H1 (cell line): ENCODE measurements around the gene GUCA2B. TPM values are rescaled to one million over a fixed set of nuclear protein-coding genes. Genes with fewer than 3 reads are reported as not detected.

Source experiments
- CTCF ChIA-PET: fragments of 300-600 bp; sonication (Branson Sonifier 250); formaldehyde crosslinking; loops from one replicate; lab custom pipeline; 2021; ENCODE audit not compliant: partially characterized antibody; lab: Charles Lee
- POLR2A ChIA-PET: fragments of 300-600 bp; sonication (Branson Sonifier 250); formaldehyde crosslinking; loops from one replicate; lab custom pipeline; 2021; ENCODE audit warnings: inconsistent platforms; ENCODE audit not compliant: partially characterized antibody; lab: Charles Lee
- DNase-seq, 2 experiments: peaks; one replicate each; pipeline versions ENCODE4 v3.0.0 to v3.0.0-alpha.2; 2010 to 2022; ENCODE audit warnings: low spot score in 2 of 2, low read depth in 1 of 2, mixed read lengths in 1 of 2
- FAIRE-seq: peaks from 2 replicates; lab custom pipeline; 2011; peaks lifted over from hg19 to GRCh38; lab: Jason Lieb, UNC
- H2AFZ ChIP-seq: 2 replicates; pipeline ENCODE4 v1.8.1; 2012; ENCODE audit warnings: low read length, inconsistent platforms
- H2AK5ac ChIP-seq: 2 replicates; pipeline ENCODE4 v1.6.1; 2013; ENCODE audit warnings: low read depth, low read length
- H2BK120ac ChIP-seq: replicated peaks from 2 replicates; pipeline ENCODE3; 2013; ENCODE audit warnings: low read depth, low read length, inconsistent platforms
- H2BK12ac ChIP-seq: 2 replicates; pipeline ENCODE4 v1.6.1; 2013; ENCODE audit warnings: low read depth, low read length
- H2BK15ac ChIP-seq: 2 replicates; pipeline ENCODE4 v1.6.1; 2013; ENCODE audit warnings: low read length
- H2BK20ac ChIP-seq: 2 replicates; pipeline ENCODE4 v1.6.1; 2013; ENCODE audit warnings: low read length
- H2BK5ac ChIP-seq: 2 replicates; pipeline ENCODE4 v1.6.1; 2013; ENCODE audit warnings: low read depth, low read length
- H3K14ac ChIP-seq: 2 replicates; pipeline ENCODE4 v1.6.1; 2013; ENCODE audit warnings: inconsistent platforms; ENCODE audit not compliant: insufficient read length
- H3K18ac ChIP-seq: 2 replicates; pipeline ENCODE4 v1.6.1; 2013; ENCODE audit warnings: low read length; ENCODE audit errors: extremely low read depth
- H3K23ac ChIP-seq: 2 replicates; pipeline ENCODE4 v1.6.1; 2013; ENCODE audit warnings: inconsistent platforms; ENCODE audit not compliant: insufficient read length
- H3K23me2 ChIP-seq: 2 replicates; pipeline ENCODE4 v1.6.1; 2013; ENCODE audit warnings: low read depth, low read length
- H3K27ac ChIP-seq: 2 replicates; pipeline ENCODE4 v1.6.1; 2011; ENCODE audit warnings: low read depth, low read length, inconsistent platforms
- H3K27me3 ChIP-seq, 4 experiments: replicated peaks in 1 of 4; 1 replicate in 1 of 4; 2 replicates in 3 of 4; pipeline versions ENCODE4 v1.6.1 to v1.8.1; 2011 to 2013; ENCODE audit warnings: low read length in 3 of 4, mild to moderate bottlenecking in 3 of 4, inconsistent platforms in 2 of 4, mixed read lengths in 2 of 4, moderate library complexity in 1 of 4; ENCODE audit not compliant: control insufficient read depth in 3 of 4, insufficient read depth in 3 of 4; ENCODE audit errors: extremely low read depth in 1 of 4
- H3K36me3 ChIP-seq, 4 experiments: 2 replicates each; pipeline versions ENCODE4 v1.6.1 to v1.8.1; 2011 to 2013; ENCODE audit warnings: mild to moderate bottlenecking in 4 of 4, low read length in 3 of 4, moderate library complexity in 2 of 4, control low read depth in 1 of 4, inconsistent platforms in 1 of 4; ENCODE audit not compliant: insufficient read depth in 4 of 4, control insufficient read depth in 2 of 4
- H3K4ac ChIP-seq: replicated peaks from 2 replicates; pipeline ENCODE3; 2013; ENCODE audit warnings: low read length, low read depth, mixed read lengths, inconsistent platforms; ENCODE audit not compliant: insufficient read length
- H3K4me1 ChIP-seq, 4 experiments: replicated peaks in 1 of 4; 1 replicate in 1 of 4; 2 replicates in 3 of 4; pipeline versions ENCODE4 v1.6.1 to v1.8.1; 2011 to 2013; ENCODE audit warnings: low read length in 3 of 4, inconsistent platforms in 2 of 4, mixed read lengths in 1 of 4; ENCODE audit not compliant: insufficient read depth in 4 of 4, control insufficient read depth in 3 of 4
- H3K4me2 ChIP-seq, 2 experiments: 2 replicates each; pipeline versions ENCODE4 v1.6.1 to v1.8.1; 2011 to 2013; ENCODE audit warnings: low read depth in 2 of 2, low read length in 2 of 2, control low read depth in 1 of 2, inconsistent platforms in 1 of 2, mild to moderate bottlenecking in 1 of 2; ENCODE audit not compliant: insufficient read depth in 1 of 2
- H3K4me3 ChIP-seq, 4 experiments: fragments of 200-600, 300-600 bp in 1 of 4; sonication (generic), shearing (Covaris generic), sonication (Bioruptor Twin) in 1 of 4; 2 replicates each; pipeline versions ENCODE4 v1.5.1 to v1.8.1; 2011 to 2016; ENCODE audit warnings: low read length in 4 of 4, low read depth in 3 of 4, control low read depth in 2 of 4, inconsistent platforms in 2 of 4, mild to moderate bottlenecking in 2 of 4, mixed read lengths in 1 of 4, moderate library complexity in 1 of 4; ENCODE audit not compliant: insufficient read depth in 2 of 4; ENCODE audit errors: extremely low read depth in 1 of 4
- H3K56ac ChIP-seq: replicated peaks from 2 replicates; pipeline ENCODE3; 2013; ENCODE audit warnings: low read depth, mild to moderate bottlenecking, mixed read lengths, low read length, inconsistent platforms; ENCODE audit not compliant: insufficient read length
- H3K79me1 ChIP-seq: 2 replicates; pipeline ENCODE4 v1.6.1; 2013; ENCODE audit warnings: low read depth, low read length, control low read depth
- H3K79me2 ChIP-seq, 2 experiments: 2 replicates each; pipeline versions ENCODE4 v1.6.1 to v1.8.1; 2012 to 2013; ENCODE audit warnings: low read length in 2 of 2, mild to moderate bottlenecking in 2 of 2, inconsistent platforms in 1 of 2; ENCODE audit not compliant: insufficient read depth in 2 of 2, control insufficient read depth in 1 of 2
- H3K9ac ChIP-seq, 4 experiments: replicated peaks in 1 of 4; 1 replicate in 1 of 4; 2 replicates in 3 of 4; pipeline versions ENCODE4 v1.6.1 to v1.8.1; 2011 to 2013; ENCODE audit warnings: low read depth in 3 of 4, low read length in 3 of 4, control low read depth in 2 of 4, mild to moderate bottlenecking in 2 of 4, moderate library complexity in 2 of 4, inconsistent platforms in 1 of 4; ENCODE audit errors: extremely low read depth in 1 of 4
- H3K9me3 ChIP-seq, 2 experiments: 2 replicates each; pipeline versions ENCODE4 v1.6.1 to v1.8.1; 2012 to 2013; ENCODE audit warnings: mild to moderate bottlenecking in 2 of 2, moderate library complexity in 2 of 2, control low read depth in 1 of 2, inconsistent platforms in 1 of 2, low read depth in 1 of 2, low read length in 1 of 2, mixed read lengths in 1 of 2; ENCODE audit not compliant: insufficient read depth in 2 of 2
- H4K20me1 ChIP-seq, 2 experiments: replicated peaks in 1 of 2; 2 replicates each; pipeline versions ENCODE3 to v1.8.1; 2011 to 2013; ENCODE audit warnings: inconsistent platforms in 2 of 2, low read length in 2 of 2, mild to moderate bottlenecking in 1 of 2; ENCODE audit not compliant: insufficient read depth in 2 of 2, control insufficient read depth in 1 of 2
- H4K5ac ChIP-seq: 2 replicates; pipeline ENCODE4 v1.6.1; 2013; ENCODE audit warnings: low read length, low read depth, mixed read lengths, inconsistent platforms; ENCODE audit not compliant: insufficient read length
- H4K8ac ChIP-seq: 2 replicates; pipeline ENCODE4 v1.8.0; 2013; ENCODE audit warnings: mild to moderate bottlenecking, moderate library complexity, low read length, inconsistent platforms; ENCODE audit not compliant: insufficient read depth; ENCODE audit errors: extremely low read depth
- H4K91ac ChIP-seq: replicated peaks from 2 replicates; pipeline ENCODE3; 2013; ENCODE audit warnings: low read length, mixed read lengths, inconsistent platforms; ENCODE audit not compliant: insufficient read length
- BRCA1 ChIP-seq: IDR thresholded peaks from 2 replicates; pipeline ENCODE4 v1.6.1; 2012; ENCODE audit warnings: low read depth, low read length, improper control_type of control experiment
- EZH2 ChIP-seq: fragments of 200-600 bp; sonication (generic); IDR thresholded peaks from 2 replicates; pipeline ENCODE4 v1.7.1; 2012; ENCODE audit warnings: low read depth, mild to moderate bottlenecking, moderate library complexity, low read length, inconsistent platforms; ENCODE audit not compliant: severe bottlenecking
- WGBS, 2 experiments: shearing (Covaris generic) in 1 of 2; methylation state at CpG; one replicate each; pipeline versions ENCODE4 v1.1.6 to v1.1.7; 2013 to 2015; ENCODE audit warnings: low lambda C conversion rate in 2 of 2, mixed read lengths in 2 of 2, inconsistent platforms in 1 of 2, low coverage in 1 of 2, missing lambda C conversion rate in 1 of 2; ENCODE audit not compliant: insufficient replicate concordance in 2 of 2, insufficient coverage in 1 of 2, insufficient read length in 1 of 2; ENCODE audit errors: extremely low coverage in 1 of 2, missing lambda C conversion rate in 1 of 2; 5-methylcytosine and 5-hydroxymethylcytosine counted together
- polyA plus RNA-seq, 7 experiments: library from polyadenylated mRNA; depleted of rRNA in 3 of 7; stranded (reverse) in 5 of 7; unstranded in 2 of 7; fragments of >200 nt in 5 of 7; fragments of 200-250 nt in 2 of 7; gene quantifications; 1 replicate in 5 of 7; 2 replicates in 1 of 7; 4 replicates in 1 of 7; pipeline versions ENCODE4 v1.2.1 to v1.2.3, GENCODE V29; 2011 to 2013; ENCODE audit warnings: missing spikeins in 2 of 7, mixed read lengths in 2 of 7
- total RNA-seq: library from RNA; stranded (reverse); fragmentation: NEBNext Ultra II Directional; extraction: Animal tissue kit (Norgen Biotek cat#: 25700); gene quantifications from 2 replicates; pipeline ENCODE4 v1.2.1, GENCODE V29; 2021

GUCA2B gene
- total and polyA plus RNA-seq, 2 of the 8 experiments (the other 6 are each of a cell fraction or from before 2014, with no cell fraction given) = not detected

DNA sequence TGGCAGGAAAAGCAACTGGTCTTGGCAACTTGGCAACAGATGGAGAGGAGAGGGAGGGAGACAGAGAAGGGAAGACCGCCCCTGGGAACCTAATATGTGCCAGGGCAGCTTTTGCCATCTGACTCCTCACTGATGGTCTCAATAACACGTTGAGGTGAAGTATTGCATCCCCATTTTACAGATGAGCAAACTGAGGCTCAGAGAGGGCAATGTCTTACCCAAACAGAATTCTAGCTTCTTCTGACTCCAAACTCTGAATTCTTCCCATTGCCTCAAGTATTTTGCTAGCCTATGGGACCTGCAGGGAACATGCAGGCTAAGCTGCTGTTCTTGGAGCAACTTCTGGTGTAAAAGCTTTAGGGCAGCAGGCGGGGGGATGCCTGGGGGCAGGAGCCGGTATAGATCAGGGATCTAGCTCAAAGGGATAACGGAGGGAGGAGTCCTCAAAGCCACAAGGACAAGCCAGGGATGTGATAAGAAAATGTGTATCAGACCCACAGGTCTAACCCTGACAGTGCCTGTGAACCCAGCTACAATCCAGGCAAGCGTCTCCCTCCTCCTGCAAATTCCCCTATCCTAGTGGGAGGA, 18.6 kb downstream of the GUCA2B start:
- CTCF ChIA-PET = interaction anchor here (0.7 to 7.9 kb wide), 11 partner anchors 8 to 656 kb away, joined by 3 to 77 read pairs (median 7); partner anchors contain the start of gene GUCA2A
- no peaks in the 10 kb centered on the region; a peak in 1 of 8 replicates for H3K36me3 ChIP-seq
- TF ChIP-seq BRCA1 = no peak
- TF ChIP-seq EZH2 = no peak

More for the DNA sequence above, 18.6 kb downstream of the GUCA2B start:
- Histone ChIP-seq H3K23ac (no peak overlapping the region), H3K79me2 (no peaks in the 10 kb centered on the region), H3K18ac (no peak overlapping the region), H3K56ac (no peak overlapping the region), H3K4ac (no peak overlapping the region), H4K20me1 (no peaks in the 10 kb centered on the region), H3K27ac (no peak overlapping the region), H2AFZ (no peak overlapping the region), H3K27me3 (no peaks in the 10 kb centered on the region), H2AK5ac (no peak overlapping the region; the same call in 1 of the 2 replicates), H3K9me3 (no peaks in the 10 kb centered on the region), H2BK5ac (peak overlapping the region; percentile 57; the same call in 1 of the 2 replicates), H3K4me1 (peaks cover 0 to 7% (median 2%) of the 10 kb centered on the region in 4 experiments; a peak in 2 of 7 replicates), H4K8ac (no peak overlapping the region), H3K23me2 (no peaks in the 10 kb centered on the region; the same call in 1 of the 2 replicates), H4K5ac (no peak overlapping the region), H3K4me2 (no peak overlapping the region), H3K4me3 (no peak overlapping the region), H3K14ac (no peak overlapping the region), H2BK12ac (0 out of 2 replicates have a peak overlapping the region, but pooled peaks have one; percentile 77), H3K79me1 (no peaks in the 10 kb centered on the region), H2BK120ac (no peak overlapping the region), H3K9ac (no peak overlapping the region), H4K91ac (no peak overlapping the region), H2BK20ac (no peak overlapping the region), H2BK15ac (no peak overlapping the region)
- 88% methylated on average over 6 of the region's 6 CpGs; no CpG with 5 or more reads in 1 of the 2 experiments for WGBS, 2 experiments
- FAIRE-seq = no peak
- no peak for DNase-seq
- POLR2A ChIA-PET = no interaction called here
